OCI-LY1 (cell line): ENCODE data around the gene ACER3.
"Not testable (repeated sequence)": the region's sequence is repeated elsewhere in the genome, so short reads cannot be mapped to it uniquely, and the experiment has no call there.

Experiments
- H2AFZ ChIP-seq: fragments of 200-600 bp; sonication (generic), shearing (Covaris generic); 2 replicates; pipeline ENCODE4 v1.6.0; 2014; ENCODE audit warnings: antibody characterized with exemption, mild to moderate bottlenecking, low read length
- H3F3A ChIP-seq: fragments of 200-600 bp; sonication (generic), shearing (Covaris generic); 2 replicates; pipeline ENCODE4 v1.6.0; 2014; ENCODE audit warnings: mild to moderate bottlenecking, antibody characterized with exemption, low read length, moderate library complexity; ENCODE audit not compliant: insufficient read depth
- H3K27ac ChIP-seq: fragments of 200-600 bp; sonication (generic); 2 replicates; pipeline ENCODE4 v1.5.1; 2014; ENCODE audit warnings: low read length, mixed run types, mild to moderate bottlenecking, low read depth; ENCODE audit not compliant: poor library complexity, severe bottlenecking
- H3K27me3 ChIP-seq: fragments of 200-600 bp; sonication (generic); 2 replicates; pipeline ENCODE4 v1.6.0; 2014; ENCODE audit warnings: antibody characterized with exemption, mild to moderate bottlenecking, low read length, moderate library complexity; ENCODE audit not compliant: insufficient read depth
- H3K36me3 ChIP-seq: fragments of 200-600 bp; sonication (generic); 2 replicates; pipeline ENCODE4 v1.6.1; 2014; ENCODE audit warnings: mild to moderate bottlenecking, antibody characterized with exemption, low read length, moderate library complexity, mixed read lengths; ENCODE audit not compliant: insufficient read depth
- H3K4me1 ChIP-seq: fragments of 200-600 bp; sonication (generic); 2 replicates; pipeline ENCODE4 v1.5.1; 2014; ENCODE audit warnings: mild to moderate bottlenecking, low read length, moderate library complexity; ENCODE audit not compliant: insufficient read depth, severe bottlenecking
- H3K4me2 ChIP-seq: fragments of 200-600 bp; sonication (generic), shearing (Covaris generic); 2 replicates; pipeline ENCODE4 v1.6.1; 2014; ENCODE audit warnings: low read length
- H3K4me3 ChIP-seq: fragments of 200-600 bp; sonication (generic); 2 replicates; pipeline ENCODE4 v1.5.1; 2014; ENCODE audit warnings: low read length, low read depth, mild to moderate bottlenecking, mixed read lengths; ENCODE audit not compliant: poor library complexity, severe bottlenecking
- H3K79me2 ChIP-seq: fragments of 200-600 bp; shearing (Covaris generic); 2 replicates; pipeline ENCODE4 v1.6.1; 2016; ENCODE audit warnings: mixed run types, low read length, mixed read lengths; ENCODE audit not compliant: insufficient read depth
- H3K9ac ChIP-seq: fragments of 200-600 bp; sonication (generic), shearing (Covaris generic); 2 replicates; pipeline ENCODE4 v1.6.1; 2014; ENCODE audit warnings: mild to moderate bottlenecking, low read length, mixed read lengths
- H3K9me2 ChIP-seq: fragments of 200-600 bp; sonication (generic), shearing (Covaris generic); 2 replicates; pipeline ENCODE4 v1.6.1; 2014; ENCODE audit warnings: low read depth, mild to moderate bottlenecking, low read length, mixed read lengths
- H3K9me3 ChIP-seq: fragments of 200-600 bp; shearing (Covaris generic); 2 replicates; pipeline ENCODE4 v1.6.1; 2014; ENCODE audit warnings: low read length, mixed read lengths
- H4K20me1 ChIP-seq: fragments of 200-600 bp; sonication (generic), shearing (Covaris generic); 2 replicates; pipeline ENCODE4 v1.6.0; 2016; ENCODE audit warnings: mild to moderate bottlenecking, low read length; ENCODE audit not compliant: insufficient read depth
- CTCF ChIP-seq: fragments of 200-600 bp; sonication (generic), shearing (Covaris generic); IDR thresholded peaks from 2 replicates; pipeline ENCODE4 v1.5.1; 2017; ENCODE audit warnings: mild to moderate bottlenecking, antibody characterized with exemption, low read length, moderate library complexity, mixed read lengths
- EZH2 ChIP-seq: fragments of 200-600 bp; sonication (generic), shearing (Covaris generic); IDR thresholded peaks from 2 replicates; pipeline ENCODE4 v1.8.0; 2017; ENCODE audit warnings: borderline replicate concordance, mixed run types, mild to moderate bottlenecking, antibody characterized with exemption, low read length, moderate library complexity, mixed read lengths

ACER3 gene

GRCh38 chr11:76897233-76897632 lies 36.5 kb downstream of the ACER3 start:
- Histone ChIP-seq H3K27ac (no peak overlapping the region), H3K36me3 (no peaks in the 10 kb centered on the region), H3K79me2 (no peaks in the 10 kb centered on the region), H3K4me3 (no peak overlapping the region), H3K4me2 (no peak overlapping the region), H3K9me2 (no peaks in the 10 kb centered on the region), H2AFZ (no peak overlapping the region), H3K27me3 (no peaks in the 10 kb centered on the region), H3K9me3 (no peaks in the 10 kb centered on the region), H3K4me1 (no peaks in the 10 kb centered on the region), H4K20me1 (no peaks in the 10 kb centered on the region), H3F3A (no peaks in the 10 kb centered on the region), H3K9ac (no peak overlapping the region)
- TF ChIP-seq CTCF: no peak
- no peak for TF ChIP-seq EZH2

DNA sequence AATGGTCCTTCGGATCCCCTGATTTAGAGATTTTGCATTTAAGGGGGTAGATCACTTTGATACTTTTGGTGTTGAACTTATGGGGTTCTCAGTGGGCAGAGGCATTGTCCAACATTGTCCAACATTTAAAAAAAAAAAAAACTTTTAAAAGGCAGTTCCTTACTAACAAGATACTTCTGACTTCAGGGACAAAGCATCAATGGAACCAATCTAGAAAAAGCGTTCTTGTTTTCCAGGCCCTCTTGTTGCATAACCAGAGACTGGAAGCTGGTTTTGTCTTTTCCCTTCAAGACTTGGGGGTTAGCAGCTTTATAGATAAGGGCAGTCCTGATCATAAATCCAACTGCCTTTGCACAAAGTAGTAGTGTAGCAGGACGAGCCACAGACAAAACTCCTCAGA lies 40.4 kb downstream of the ACER3 start:
- TF ChIP-seq EZH2 (no peak), CTCF (no peak)
- 0 out of 2 replicates have a peak, but pooled peaks cover under 1% of the 10 kb centered on the region for H3K9me3 ChIP-seq

GRCh38 chr11:76901622-76902021 lies 40.9 kb downstream of the ACER3 start:
- not testable (repeated sequence) for H3K79me2 ChIP-seq, H3K36me3 ChIP-seq

More for the DNA sequence above, 40.4 kb downstream of the ACER3 start:
- Histone ChIP-seq H3K36me3 (no peaks in the 10 kb centered on the region), H3K4me1 (no peaks in the 10 kb centered on the region), H4K20me1 (no peaks in the 10 kb centered on the region), H3K79me2 (no peaks in the 10 kb centered on the region), H3K27me3 (no peaks in the 10 kb centered on the region), H3K9me2 (no peaks in the 10 kb centered on the region), H3K27ac (no peak overlapping the region), H3F3A (no peaks in the 10 kb centered on the region), H3K4me2 (no peak overlapping the region), H3K4me3 (no peak overlapping the region), H2AFZ (no peak overlapping the region), H3K9ac (no peak overlapping the region)

DNA sequence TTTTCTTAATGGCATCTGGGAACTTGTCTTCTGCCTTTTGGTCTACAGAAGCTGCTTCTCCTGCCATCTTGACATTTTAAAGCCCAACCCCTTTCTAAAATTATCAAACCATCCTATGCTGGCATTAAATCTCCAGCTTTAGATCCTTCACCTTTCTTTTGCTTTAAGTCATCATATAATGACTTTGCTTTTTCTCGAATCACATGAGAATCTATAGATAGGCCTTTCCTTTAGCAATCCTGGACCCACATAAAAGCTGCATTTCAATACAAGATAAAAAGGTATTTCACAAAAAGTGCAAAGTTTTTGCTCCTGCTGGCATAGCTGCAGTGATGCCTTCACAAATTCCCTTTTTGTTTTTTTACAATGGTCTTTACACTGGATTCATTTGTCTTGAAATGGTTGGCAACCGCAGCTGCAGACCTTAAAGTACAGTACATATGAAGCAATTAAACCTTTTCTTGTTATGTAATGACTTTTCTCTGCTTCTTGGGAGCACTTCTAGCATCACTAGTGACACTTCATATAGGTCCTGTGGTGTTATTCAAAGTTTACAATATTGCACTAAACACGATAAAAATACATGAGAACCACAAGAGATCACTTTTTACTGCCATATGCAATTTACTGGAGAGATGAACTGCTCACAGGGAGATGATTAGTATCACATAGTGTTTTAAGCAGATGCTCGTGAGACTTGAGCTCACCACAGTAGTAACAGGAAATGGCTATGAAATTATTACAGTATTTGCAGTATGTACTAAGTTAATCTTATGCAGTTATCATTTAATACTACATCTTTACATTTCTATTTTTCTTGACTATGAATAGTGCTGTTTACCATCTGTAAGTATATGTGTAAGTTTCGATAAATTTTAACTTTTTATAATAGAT lies 41.6 kb downstream of the ACER3 start:
- Histone ChIP-seq H3K27ac (no peak overlapping the region), H4K20me1 (no peaks in the 10 kb centered on the region)

More at GRCh38 chr11:76901622-76902021, 40.9 kb downstream of the ACER3 start:
- H3K27ac ChIP-seq, H4K20me1 ChIP-seq, H3K9me2 ChIP-seq, H2AFZ ChIP-seq, H3K9me3 ChIP-seq, H3K4me1 ChIP-seq, H3K27me3 ChIP-seq, H3F3A ChIP-seq, H3K4me2 ChIP-seq, H3K9ac ChIP-seq, H3K4me3 ChIP-seq: not testable (repeated sequence)

More for the DNA sequence above, 41.6 kb downstream of the ACER3 start:
- Histone ChIP-seq H3K9me2 (no peaks in the 10 kb centered on the region), H3K9ac (no peak overlapping the region), H3K4me2 (no peak overlapping the region), H3K36me3 (no peaks in the 10 kb centered on the region), H3K4me1 (no peaks in the 10 kb centered on the region), H3K9me3 (peaks cover 8% of the 10 kb centered on the region; the same call in 1 of the 2 replicates), H2AFZ (no peak overlapping the region), H3K4me3 (no peak overlapping the region), H3K79me2 (no peaks in the 10 kb centered on the region), H3K27me3 (no peaks in the 10 kb centered on the region), H3F3A (no peaks in the 10 kb centered on the region)
- TF ChIP-seq CTCF: no peak
- TF ChIP-seq EZH2: no peak
